ENCODE data around the gene CPNE1. TPM values are rescaled to one million over a fixed set of nuclear protein-coding genes. Genes with fewer than 3 reads are reported as not detected.

Gene CPNE1
- total and polyA plus RNA-seq, 10 of the 15 experiments (the other 5 are each of a cell fraction or from before 2014, with no cell fraction given): 84.9 to 209 (median 146) TPM

DNA sequence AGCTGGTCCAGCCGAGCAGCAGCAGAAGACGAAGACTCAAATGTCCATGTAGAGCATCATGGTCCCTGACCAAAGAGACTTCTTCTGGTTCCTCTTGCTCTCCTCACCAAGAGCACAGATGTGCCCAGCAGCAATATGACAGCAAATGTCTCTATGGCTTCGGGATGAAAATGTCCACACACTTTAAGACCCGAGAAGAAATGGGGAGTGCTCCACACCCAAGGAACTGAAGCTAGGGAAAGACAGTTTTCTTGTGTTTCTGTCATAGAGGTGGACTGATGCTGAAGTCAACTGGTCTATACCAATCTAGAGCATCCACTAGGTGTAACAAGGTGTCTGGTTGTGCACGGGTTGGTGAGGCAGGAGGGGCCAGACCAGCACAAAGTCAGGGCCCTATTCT, 4.5 kb upstream of the CPNE1 start:
- CTCF ChIA-PET: interaction anchor here (1.0 kb wide), 1 partner anchor 51 kb away, joined by 3 read pairs; no protein-coding TSS in a partner anchor
- Histone ChIP-seq H2AFZ (ENCODE audit: control insufficient read depth, low read depth, low read length) (no peak overlapping the region), H3K9me3 (replicated peaks; ENCODE audit: control insufficient read depth, insufficient read depth, low read length) (no peaks in the 10 kb centered on the region), H3K79me2 (ENCODE audit: control insufficient read depth, insufficient read depth, low read length) (peaks cover 8% of the 10 kb centered on the region), H3K36me3 (ENCODE audit: control insufficient read depth in 2 of 2, insufficient read depth in 2 of 2, low read length in 1 of 2) (peaks cover 0 to 10% of the 10 kb centered on the region in 2 experiments; a peak in 1 of 4 replicates), H4K20me1 (ENCODE audit: control insufficient read depth, insufficient read depth) (no peaks in the 10 kb centered on the region), H3K4me3 (no peak overlapping the region), H3K4me1 (ENCODE audit: control insufficient read depth, insufficient read depth, low read length) (no peaks in the 10 kb centered on the region), H3K9ac (ENCODE audit: control insufficient read depth, insufficient read depth, low read length) (no peak overlapping the region), H3K27ac (ENCODE audit: control insufficient read depth, insufficient read depth) (no peak overlapping the region), H3K4me2 (ENCODE audit: control insufficient read depth, insufficient read depth) (no peak overlapping the region), H3K27me3 (replicated peaks in 1 of 2; ENCODE audit: control insufficient read depth in 2 of 2, insufficient read depth in 2 of 2, low read length in 1 of 2) (no peaks in the 10 kb centered on the region)
- BruUV-seq (replicated peaks): no TSS peak
- POLR2A ChIA-PET: no interaction called here
- WGBS (ENCODE audit: insufficient coverage, insufficient replicate concordance, low lambda C conversion rate, missing lambda C conversion rate): 67% methylated on average over 5 of the region's 5 CpGs
- SMC1A ChIA-PET (ENCODE audit: uncharacterized antibody, unreplicated experiment): interaction anchor here (0.7 kb wide), 1 partner anchor 12 kb away, joined by 3 read pairs; no protein-coding TSS in a partner anchor
- intact Hi-C loops (cut with micrococcal nuclease; ENCODE audit: unreplicated experiment) (no loop called here), in situ Hi-C loops (cut with MboI) (no loop called here)
- no peak for FAIRE-seq
- TF ChIP-seq, protein P1, sequence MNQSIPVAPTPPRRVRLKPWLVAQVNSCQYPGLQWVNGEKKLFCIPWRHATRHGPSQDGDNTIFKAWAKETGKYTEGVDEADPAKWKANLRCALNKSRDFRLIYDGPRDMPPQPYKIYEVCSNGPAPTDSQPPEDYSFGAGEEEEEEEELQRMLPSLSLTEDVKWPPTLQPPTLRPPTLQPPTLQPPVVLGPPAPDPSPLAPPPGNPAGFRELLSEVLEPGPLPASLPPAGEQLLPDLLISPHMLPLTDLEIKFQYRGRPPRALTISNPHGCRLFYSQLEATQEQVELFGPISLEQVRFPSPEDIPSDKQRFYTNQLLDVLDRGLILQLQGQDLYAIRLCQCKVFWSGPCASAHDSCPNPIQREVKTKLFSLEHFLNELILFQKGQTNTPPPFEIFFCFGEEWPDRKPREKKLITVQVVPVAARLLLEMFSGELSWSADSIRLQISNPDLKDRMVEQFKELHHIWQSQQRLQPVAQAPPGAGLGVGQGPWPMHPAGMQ (IDR thresholded peaks at IDR 0.05; ENCODE audit: borderline replicate concordance): no peak
- TF ChIP-seq, protein P2, sequence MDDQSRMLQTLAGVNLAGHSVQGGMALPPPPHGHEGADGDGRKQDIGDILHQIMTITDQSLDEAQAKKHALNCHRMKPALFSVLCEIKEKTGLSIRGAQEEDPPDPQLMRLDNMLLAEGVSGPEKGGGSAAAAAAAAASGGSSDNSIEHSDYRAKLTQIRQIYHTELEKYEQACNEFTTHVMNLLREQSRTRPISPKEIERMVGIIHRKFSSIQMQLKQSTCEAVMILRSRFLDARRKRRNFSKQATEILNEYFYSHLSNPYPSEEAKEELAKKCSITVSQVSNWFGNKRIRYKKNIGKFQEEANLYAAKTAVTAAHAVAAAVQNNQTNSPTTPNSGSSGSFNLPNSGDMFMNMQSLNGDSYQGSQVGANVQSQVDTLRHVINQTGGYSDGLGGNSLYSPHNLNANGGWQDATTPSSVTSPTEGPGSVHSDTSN (IDR thresholded peaks at IDR 0.05; ENCODE audit: insufficient replicate concordance, low read depth, low read length): no peak
- TF ChIP-seq, protein P3, sequence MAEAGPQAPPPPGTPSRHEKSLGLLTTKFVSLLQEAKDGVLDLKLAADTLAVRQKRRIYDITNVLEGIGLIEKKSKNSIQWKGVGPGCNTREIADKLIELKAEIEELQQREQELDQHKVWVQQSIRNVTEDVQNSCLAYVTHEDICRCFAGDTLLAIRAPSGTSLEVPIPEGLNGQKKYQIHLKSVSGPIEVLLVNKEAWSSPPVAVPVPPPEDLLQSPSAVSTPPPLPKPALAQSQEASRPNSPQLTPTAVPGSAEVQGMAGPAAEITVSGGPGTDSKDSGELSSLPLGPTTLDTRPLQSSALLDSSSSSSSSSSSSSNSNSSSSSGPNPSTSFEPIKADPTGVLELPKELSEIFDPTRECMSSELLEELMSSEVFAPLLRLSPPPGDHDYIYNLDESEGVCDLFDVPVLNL (IDR thresholded peaks at IDR 0.05; ENCODE audit: low read depth, low read length): no peak
- TF ChIP-seq RB1 (IDR thresholded peaks at IDR 0.05; ENCODE audit: borderline replicate concordance) (no peak), CBX3 (IDR thresholded peaks at IDR 0.05; ENCODE audit: borderline replicate concordance, low read depth) (no peak), MEF2A (IDR thresholded peaks at IDR 0.05; ENCODE audit: insufficient read depth, low read depth, low read length) (no peak), CREB1 (IDR thresholded peaks at IDR 0.05; ENCODE audit: low read depth) (no peak), SUZ12 (IDR thresholded peaks at IDR 0.05; ENCODE audit: unreplicated experiment) (no peak), EGR1 (IDR thresholded peaks at IDR 0.05; ENCODE audit: borderline replicate concordance in 1 of 2, low read depth in 2 of 2, low read length in 2 of 2) (no peak)
- no peak for ATAC-seq
- DNase-seq (ENCODE audit: low read depth, low spot score): no peak
- RAD21 ChIA-PET (ENCODE audit: unreplicated experiment): no interaction called here

Measured in GM12878 (cell line).